Caco-2 (cell line): ENCODE measurements around the gene CLDN20. TPM values are rescaled to one million over a fixed set of nuclear protein-coding genes. Genes with fewer than 3 reads are reported as not detected.

ENCODE experiments used
- BruUV-seq: library from RNA; stranded (reverse); fragments of 400-500 nt; replicated peaks from 2 replicates; lab custom pipeline; 2021; lab: Mats Ljungman, UMichigan
- CTCF ChIA-PET: fragments of 300-600 bp; sonication (Branson Sonifier 250); formaldehyde crosslinking; loops from one replicate; lab custom pipeline; 2022; ENCODE audit warnings: antibody characterized with exemption; lab: Charles Lee
- POLR2A ChIA-PET: fragments of 300-600 bp; sonication (Branson Sonifier 250); formaldehyde crosslinking; loops from one replicate; lab custom pipeline; 2022; ENCODE audit warnings: antibody characterized with exemption; lab: Charles Lee
- DNase-seq, 2 experiments: peaks; one replicate each; pipeline versions ENCODE4 v3.0.0 to v3.0.0-alpha.2; 2020 to 2022
- H3K27me3 ChIP-seq: replicated peaks from 2 replicates; pipeline ENCODE4 v1.6.0; 2011; ENCODE audit warnings: low read length; ENCODE audit not compliant: control insufficient read depth, insufficient read depth
- H3K36me3 ChIP-seq: 2 replicates; pipeline ENCODE4 v1.5.1; 2011; ENCODE audit warnings: low read length; ENCODE audit not compliant: control insufficient read depth, insufficient read depth
- H3K4me1 ChIP-seq: fragments of 250-450 bp; sonication (Bioruptor Pico); 2 replicates; pipeline ENCODE4 v1.5.1; 2020; ENCODE audit warnings: mild to moderate bottlenecking
- H3K4me3 ChIP-seq: 2 replicates; pipeline ENCODE4 v1.5.1; 2011; ENCODE audit warnings: low read depth, mild to moderate bottlenecking, control low read depth, low read length
- H3K9me3 ChIP-seq: fragments of 250-450 bp; sonication (Bioruptor Pico); 2 replicates; pipeline ENCODE4 v1.5.1; 2020; ENCODE audit warnings: mild to moderate bottlenecking, moderate library complexity
- H3K27ac Mint-ChIP-seq: one replicate; pipeline ENCODE4 v1.8.0; 2022; ENCODE audit warnings: mixed read lengths; ENCODE audit not compliant: unreplicated experiment
- H3K27me3 Mint-ChIP-seq: one replicate; pipeline ENCODE4 v1.8.0; 2022; ENCODE audit warnings: mixed read lengths; ENCODE audit not compliant: insufficient read depth, unreplicated experiment
- H3K36me3 Mint-ChIP-seq: one replicate; pipeline ENCODE4 v1.8.0; 2022; ENCODE audit warnings: mild to moderate bottlenecking, mixed read lengths; ENCODE audit not compliant: insufficient read depth, unreplicated experiment
- H3K4me1 Mint-ChIP-seq: one replicate; pipeline ENCODE4 v1.8.0; 2022; ENCODE audit warnings: low read depth, mixed read lengths; ENCODE audit not compliant: unreplicated experiment
- H3K4me3 Mint-ChIP-seq: one replicate; pipeline ENCODE4 v1.8.0; 2022; ENCODE audit warnings: mild to moderate bottlenecking, moderate library complexity, mixed read lengths; ENCODE audit not compliant: unreplicated experiment
- H3K9me3 Mint-ChIP-seq: one replicate; pipeline ENCODE4 v1.8.0; 2022; ENCODE audit warnings: mixed read lengths; ENCODE audit not compliant: unreplicated experiment
- intact Hi-C: fragments of 100-400 bp; cut with micrococcal nuclease; formaldehyde crosslinking; loops from one replicate; pipeline ENCODE4 v1.10.0; 2022; ENCODE audit not compliant: unreplicated experiment
- total RNA-seq: library from RNA; stranded (reverse); gene quantifications from 2 replicates; pipeline ENCODE4 v1.2.3, GENCODE V29; 2022
- TF ChIP-seq, protein P1 (sequence below), 2 experiments: fragments of 200-600 bp in 1 of 2; IDR thresholded peaks; 1 replicate in 1 of 2; 2 replicates in 1 of 2; pipeline versions ENCODE4 v1.5.1 to v1.8.0; 2011 to 2022; ENCODE audit warnings: antibody characterized with exemption in 1 of 2, control low read depth in 1 of 2, inconsistent platforms in 1 of 2, low read depth in 1 of 2, low read length in 1 of 2, mild to moderate bottlenecking in 1 of 2, moderate library complexity in 1 of 2; ENCODE audit not compliant: insufficient read depth in 1 of 2, severe bottlenecking in 1 of 2, unreplicated experiment in 1 of 2

The CLDN20 gene
- total RNA-seq, 1 experiment from 2014 or later, result not detected

DNA sequence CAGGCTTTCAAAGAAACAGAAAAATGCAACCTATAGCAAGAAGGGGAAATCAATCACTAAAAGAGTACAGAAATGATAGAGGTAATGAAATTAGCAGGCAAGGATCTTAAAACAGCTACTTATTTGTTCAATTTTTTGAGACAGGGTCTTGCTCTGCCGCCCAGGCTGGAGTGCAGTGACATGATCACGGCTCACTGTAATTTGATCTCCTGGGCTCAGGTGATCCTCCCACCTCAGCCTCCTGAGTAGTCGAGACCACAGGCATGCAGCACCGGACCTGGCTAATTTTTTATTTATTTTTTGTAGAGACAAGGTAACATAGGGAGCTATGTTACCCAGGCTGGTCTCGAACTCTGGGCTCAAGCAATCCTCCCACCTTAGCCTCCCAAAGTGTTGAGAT, 28.9 kb downstream of the CLDN20 start:
- H3K36me3 Mint-ChIP-seq, result peaks cover 42% of the 10 kb centered on the region

DNA sequence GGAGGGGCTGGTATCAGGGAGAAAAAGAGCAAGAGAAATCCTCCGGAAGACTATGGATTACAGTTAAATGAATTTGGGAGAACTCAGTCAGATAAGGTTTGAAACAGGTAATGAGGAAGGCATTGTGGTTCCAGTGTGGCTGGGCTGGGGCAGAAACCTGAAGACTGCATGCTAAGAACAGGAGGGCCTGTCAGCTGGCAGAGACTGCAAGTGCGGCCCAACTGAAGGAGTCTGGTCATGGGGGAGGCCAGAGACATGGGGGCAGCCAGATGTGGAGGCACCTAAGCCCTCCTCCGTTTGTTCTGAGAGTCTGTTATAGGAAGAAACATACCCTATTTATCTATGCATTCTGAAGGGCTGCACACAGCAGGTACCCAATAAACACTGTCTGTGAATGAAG, 33.9 kb downstream of the CLDN20 start:
- Histone ChIP-seq H3K4me1 (no peaks in the 10 kb centered on the region), H3K9me3 (no peaks in the 10 kb centered on the region), H3K27me3 (no peaks in the 10 kb centered on the region), H3K36me3 (peaks cover 2% of the 10 kb centered on the region; the same call in 1 of the 2 replicates), H3K4me3 (no peak overlapping the region)
- no peak overlapping the region for H3K27ac Mint-ChIP-seq
- H3K9me3 Mint-ChIP-seq, result no peaks in the 10 kb centered on the region
- POLR2A ChIA-PET, result no interaction called here
- CTCF ChIA-PET, result no interaction called here
- no peaks in the 10 kb centered on the region for H3K27me3 Mint-ChIP-seq
- intact Hi-C loops, result no loop called here
- no peak overlapping the region for H3K4me3 Mint-ChIP-seq
- no TSS peak for BruUV-seq
- H3K4me1 Mint-ChIP-seq, result no peaks in the 10 kb centered on the region
- peaks cover 44% of the 10 kb centered on the region for H3K36me3 Mint-ChIP-seq
- TF ChIP-seq, protein P1, sequence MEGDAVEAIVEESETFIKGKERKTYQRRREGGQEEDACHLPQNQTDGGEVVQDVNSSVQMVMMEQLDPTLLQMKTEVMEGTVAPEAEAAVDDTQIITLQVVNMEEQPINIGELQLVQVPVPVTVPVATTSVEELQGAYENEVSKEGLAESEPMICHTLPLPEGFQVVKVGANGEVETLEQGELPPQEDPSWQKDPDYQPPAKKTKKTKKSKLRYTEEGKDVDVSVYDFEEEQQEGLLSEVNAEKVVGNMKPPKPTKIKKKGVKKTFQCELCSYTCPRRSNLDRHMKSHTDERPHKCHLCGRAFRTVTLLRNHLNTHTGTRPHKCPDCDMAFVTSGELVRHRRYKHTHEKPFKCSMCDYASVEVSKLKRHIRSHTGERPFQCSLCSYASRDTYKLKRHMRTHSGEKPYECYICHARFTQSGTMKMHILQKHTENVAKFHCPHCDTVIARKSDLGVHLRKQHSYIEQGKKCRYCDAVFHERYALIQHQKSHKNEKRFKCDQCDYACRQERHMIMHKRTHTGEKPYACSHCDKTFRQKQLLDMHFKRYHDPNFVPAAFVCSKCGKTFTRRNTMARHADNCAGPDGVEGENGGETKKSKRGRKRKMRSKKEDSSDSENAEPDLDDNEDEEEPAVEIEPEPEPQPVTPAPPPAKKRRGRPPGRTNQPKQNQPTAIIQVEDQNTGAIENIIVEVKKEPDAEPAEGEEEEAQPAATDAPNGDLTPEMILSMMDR (IDR thresholded peaks at IDR 0.05; ENCODE audit: insufficient read depth in 1 of 2, low read depth in 1 of 2, low read length in 1 of 2, severe bottlenecking in 1 of 2, unreplicated experiment in 1 of 2), result no peak
- DNase-seq, result no peak

More for the DNA sequence above, 28.9 kb downstream of the CLDN20 start:
- Mint-ChIP-seq H3K27me3 (no peaks in the 10 kb centered on the region), H3K4me3 (no peak overlapping the region), H3K9me3 (no peaks in the 10 kb centered on the region), H3K4me1 (peaks cover 9% of the 10 kb centered on the region), H3K27ac (no peak overlapping the region)
- CTCF ChIA-PET, result no interaction called here
- Histone ChIP-seq H3K36me3 (peaks cover 3% of the 10 kb centered on the region), H3K4me3 (no peak overlapping the region), H3K4me1 (no peaks in the 10 kb centered on the region), H3K9me3 (no peaks in the 10 kb centered on the region), H3K27me3 (no peaks in the 10 kb centered on the region)
- POLR2A ChIA-PET, result no interaction called here
- TF ChIP-seq, protein P1 (IDR thresholded peaks at IDR 0.05; ENCODE audit: insufficient read depth in 1 of 2, low read depth in 1 of 2, low read length in 1 of 2, severe bottlenecking in 1 of 2, unreplicated experiment in 1 of 2), result no peak
- DNase-seq, result no peak
- BruUV-seq, result no TSS peak
- intact Hi-C loops, result no loop called here

DNA sequence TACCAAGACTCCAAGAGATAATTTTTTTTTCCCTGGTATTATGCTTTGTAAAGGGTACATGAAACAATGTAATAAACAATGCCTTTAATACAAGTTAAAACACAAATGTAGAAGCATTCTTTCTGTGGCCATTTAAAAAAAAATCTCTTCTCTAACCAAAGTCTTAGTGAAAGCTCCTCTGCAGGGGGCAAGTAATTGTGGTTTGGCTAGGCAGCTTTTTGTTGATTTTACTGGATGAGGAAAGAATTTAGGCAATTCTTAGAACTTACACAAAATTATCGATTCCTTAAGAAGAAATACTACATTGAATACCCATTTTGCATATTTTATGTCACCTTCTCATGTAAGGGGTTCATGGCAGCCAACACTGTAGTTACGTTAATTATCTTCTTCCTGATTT, 38.1 kb downstream of the CLDN20 start:
- Histone ChIP-seq H3K36me3 (no peaks in the 10 kb centered on the region), H3K4me3 (no peak overlapping the region), H3K27me3 (no peaks in the 10 kb centered on the region), H3K9me3 (no peaks in the 10 kb centered on the region), H3K4me1 (no peaks in the 10 kb centered on the region)
- H3K4me1 Mint-ChIP-seq, result no peaks in the 10 kb centered on the region
- intact Hi-C loops, result no loop called here
- TF ChIP-seq, protein P1 (IDR thresholded peaks at IDR 0.05; ENCODE audit: insufficient read depth in 1 of 2, low read depth in 1 of 2, low read length in 1 of 2, severe bottlenecking in 1 of 2, unreplicated experiment in 1 of 2), result no peak
- DNase-seq, result no peak
- peaks cover 43% of the 10 kb centered on the region for H3K36me3 Mint-ChIP-seq
- H3K27me3 Mint-ChIP-seq, result no peaks in the 10 kb centered on the region
- no peaks in the 10 kb centered on the region for H3K9me3 Mint-ChIP-seq
- ChIA-PET POLR2A (no interaction called here), CTCF (no interaction called here)
- H3K4me3 Mint-ChIP-seq, result no peak overlapping the region
- no TSS peak for BruUV-seq
- H3K27ac Mint-ChIP-seq, result no peak overlapping the region
